Hepatocyte (in vitro differentiated cells): ENCODE data around the gene ACTL10. TPM values are rescaled to one million over a fixed set of nuclear protein-coding genes. Genes with fewer than 3 reads are reported as not detected.

Experiments used
- DNase-seq: peaks from one replicate; pipeline ENCODE4 v3.0.0-alpha.2; 2016; ENCODE audit warnings: low spot score
- H2AFZ ChIP-seq: fragments of 200-600 bp; sonication (generic); 2 replicates; pipeline ENCODE4 v1.6.0; 2016; ENCODE audit warnings: antibody characterized with exemption, mild to moderate bottlenecking
- H3K27ac ChIP-seq: fragments of 200-600 bp; sonication (generic); 2 replicates; pipeline ENCODE4 v1.5.1; 2016; ENCODE audit warnings: mild to moderate bottlenecking
- H3K27me3 ChIP-seq: fragments of 200-600 bp; sonication (generic); 2 replicates; pipeline ENCODE4 v1.6.1; 2016
- H3K36me3 ChIP-seq: fragments of 200-600 bp; sonication (generic); replicated peaks from 2 replicates; pipeline ENCODE4 v1.5.1; 2016; ENCODE audit warnings: low read depth; ENCODE audit not compliant: insufficient read depth
- H3K4me1 ChIP-seq: fragments of 200-600 bp; sonication (generic); 2 replicates; pipeline ENCODE4 v1.5.1; 2016; ENCODE audit warnings: mild to moderate bottlenecking, moderate library complexity; ENCODE audit not compliant: insufficient read depth
- H3K4me2 ChIP-seq: fragments of 200-600 bp; sonication (generic); 2 replicates; pipeline ENCODE4 v1.6.0; 2016
- H3K4me3 ChIP-seq: fragments of 200-600 bp; sonication (generic); 2 replicates; pipeline ENCODE4 v1.5.1; 2016; ENCODE audit warnings: mild to moderate bottlenecking
- H3K79me2 ChIP-seq: fragments of 200-600 bp; sonication (generic); 2 replicates; pipeline ENCODE4 v1.6.0; 2017; ENCODE audit warnings: mild to moderate bottlenecking
- H3K9me2 ChIP-seq: fragments of 200-600 bp; sonication (generic); replicated peaks from 2 replicates; pipeline ENCODE4 v1.6.0; 2017; ENCODE audit warnings: mild to moderate bottlenecking; ENCODE audit not compliant: insufficient read depth
- H3K9me3 ChIP-seq: fragments of 200-600 bp; sonication (generic); 2 replicates; pipeline ENCODE4 v1.5.1; 2016; ENCODE audit warnings: low read depth, mild to moderate bottlenecking
- H4K20me1 ChIP-seq: fragments of 200-600 bp; sonication (generic); 2 replicates; pipeline ENCODE4 v1.6.0; 2016; ENCODE audit warnings: mild to moderate bottlenecking; ENCODE audit not compliant: insufficient read depth, poor library complexity, severe bottlenecking
- EZH2 ChIP-seq: fragments of 200-600 bp; sonication (generic); IDR thresholded peaks from 2 replicates; pipeline ENCODE4 v1.6.1; 2016; ENCODE audit warnings: antibody characterized with exemption, mild to moderate bottlenecking, borderline replicate concordance
- EZH2phosphoT487 ChIP-seq: fragments of 200-600 bp; sonication (generic); IDR thresholded peaks from one replicate; pipeline ENCODE4 v1.6.1; 2018; ENCODE audit warnings: antibody characterized with exemption, mild to moderate bottlenecking, low read depth, moderate library complexity; ENCODE audit not compliant: unreplicated experiment, severe bottlenecking
- WGBS: methylation state at CpG from one replicate; pipeline ENCODE4 v1.1.6; 2016; ENCODE audit warnings: low lambda C conversion rate; ENCODE audit errors: missing lambda C conversion rate; 5-methylcytosine and 5-hydroxymethylcytosine counted together
- polyA plus RNA-seq: library from polyadenylated mRNA; unstranded; fragments of >200 nt; fragmentation: Nextera tagmentation; extraction: Ambion mirVana; gene quantifications from 2 replicates; pipeline ENCODE4 v1.2.1, GENCODE V29; 2016
- total RNA-seq: library from RNA; depleted of rRNA; stranded (reverse); fragments of >200 nt; gene quantifications from 2 replicates; pipeline ENCODE4 v1.2.3, GENCODE V29; 2014
- TF ChIP-seq, protein P1 (sequence below): fragments of 200-600 bp; sonication (generic); IDR thresholded peaks from 2 replicates; pipeline ENCODE4 v1.5.1; 2016; ENCODE audit warnings: antibody characterized with exemption, mild to moderate bottlenecking; ENCODE audit not compliant: poor library complexity

The ACTL10 gene
- total and polyA plus RNA-seq, 2 experiments from 2014 or later: 0.17 to 2.6 TPM

DNA sequence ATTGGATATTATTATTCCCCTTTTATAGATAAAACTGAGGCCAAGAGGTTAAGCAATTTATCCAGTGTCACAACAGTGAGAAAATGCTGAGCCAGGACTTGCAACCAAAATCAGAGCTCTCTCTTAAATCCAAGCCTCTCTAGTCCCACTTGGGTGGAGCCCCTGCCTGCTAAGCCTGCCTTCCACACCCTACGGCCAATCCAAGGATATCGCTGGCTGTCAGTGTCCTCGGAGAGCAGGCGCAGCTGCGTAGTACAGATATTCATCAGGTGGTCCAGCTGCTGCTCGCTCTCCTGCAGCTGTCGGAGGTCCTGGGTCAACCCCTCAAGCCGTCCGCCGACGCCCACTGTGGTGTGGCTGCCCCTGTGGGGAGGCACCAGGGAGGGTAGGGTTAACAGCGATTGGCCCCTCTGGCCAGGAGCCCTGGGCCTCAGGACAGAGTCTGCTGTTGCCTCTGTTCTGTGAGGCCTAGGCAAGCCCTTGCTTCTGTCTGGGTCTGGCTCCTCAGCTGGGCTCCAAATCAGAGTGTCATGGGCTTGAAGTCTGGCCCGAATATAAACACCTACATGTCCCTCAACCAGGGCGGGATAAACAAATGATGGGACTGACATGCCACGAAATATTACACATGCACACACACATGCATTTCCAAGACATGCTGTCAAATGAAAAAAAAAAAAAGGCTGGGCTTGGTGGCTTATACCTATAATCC, 11.4 kb downstream of the ACTL10 start:
- no peaks in the 10 kb centered on the region for H3K36me3 ChIP-seq
- H3K4me3 ChIP-seq: no peak overlapping the region
- H4K20me1 ChIP-seq: no peaks in the 10 kb centered on the region
- DNase-seq: no peak
- H3K4me2 ChIP-seq: no peak overlapping the region
- no peaks in the 10 kb centered on the region for H3K9me3 ChIP-seq
- no peaks in the 10 kb centered on the region for H3K9me2 ChIP-seq
- no peaks in the 10 kb centered on the region for H3K27me3 ChIP-seq
- peaks cover 22% of the 10 kb centered on the region for H3K4me1 ChIP-seq
- WGBS: 94% methylated on average over 15 of the region's 15 CpGs
- no peak overlapping the region for H3K27ac ChIP-seq
- no peak for TF ChIP-seq EZH2
- TF ChIP-seq EZH2phosphoT487: no peak
- TF ChIP-seq, protein P1, sequence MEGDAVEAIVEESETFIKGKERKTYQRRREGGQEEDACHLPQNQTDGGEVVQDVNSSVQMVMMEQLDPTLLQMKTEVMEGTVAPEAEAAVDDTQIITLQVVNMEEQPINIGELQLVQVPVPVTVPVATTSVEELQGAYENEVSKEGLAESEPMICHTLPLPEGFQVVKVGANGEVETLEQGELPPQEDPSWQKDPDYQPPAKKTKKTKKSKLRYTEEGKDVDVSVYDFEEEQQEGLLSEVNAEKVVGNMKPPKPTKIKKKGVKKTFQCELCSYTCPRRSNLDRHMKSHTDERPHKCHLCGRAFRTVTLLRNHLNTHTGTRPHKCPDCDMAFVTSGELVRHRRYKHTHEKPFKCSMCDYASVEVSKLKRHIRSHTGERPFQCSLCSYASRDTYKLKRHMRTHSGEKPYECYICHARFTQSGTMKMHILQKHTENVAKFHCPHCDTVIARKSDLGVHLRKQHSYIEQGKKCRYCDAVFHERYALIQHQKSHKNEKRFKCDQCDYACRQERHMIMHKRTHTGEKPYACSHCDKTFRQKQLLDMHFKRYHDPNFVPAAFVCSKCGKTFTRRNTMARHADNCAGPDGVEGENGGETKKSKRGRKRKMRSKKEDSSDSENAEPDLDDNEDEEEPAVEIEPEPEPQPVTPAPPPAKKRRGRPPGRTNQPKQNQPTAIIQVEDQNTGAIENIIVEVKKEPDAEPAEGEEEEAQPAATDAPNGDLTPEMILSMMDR: no peak
- H3K79me2 ChIP-seq: peaks cover 20% of the 10 kb centered on the region
- H2AFZ ChIP-seq: no peak overlapping the region

DNA sequence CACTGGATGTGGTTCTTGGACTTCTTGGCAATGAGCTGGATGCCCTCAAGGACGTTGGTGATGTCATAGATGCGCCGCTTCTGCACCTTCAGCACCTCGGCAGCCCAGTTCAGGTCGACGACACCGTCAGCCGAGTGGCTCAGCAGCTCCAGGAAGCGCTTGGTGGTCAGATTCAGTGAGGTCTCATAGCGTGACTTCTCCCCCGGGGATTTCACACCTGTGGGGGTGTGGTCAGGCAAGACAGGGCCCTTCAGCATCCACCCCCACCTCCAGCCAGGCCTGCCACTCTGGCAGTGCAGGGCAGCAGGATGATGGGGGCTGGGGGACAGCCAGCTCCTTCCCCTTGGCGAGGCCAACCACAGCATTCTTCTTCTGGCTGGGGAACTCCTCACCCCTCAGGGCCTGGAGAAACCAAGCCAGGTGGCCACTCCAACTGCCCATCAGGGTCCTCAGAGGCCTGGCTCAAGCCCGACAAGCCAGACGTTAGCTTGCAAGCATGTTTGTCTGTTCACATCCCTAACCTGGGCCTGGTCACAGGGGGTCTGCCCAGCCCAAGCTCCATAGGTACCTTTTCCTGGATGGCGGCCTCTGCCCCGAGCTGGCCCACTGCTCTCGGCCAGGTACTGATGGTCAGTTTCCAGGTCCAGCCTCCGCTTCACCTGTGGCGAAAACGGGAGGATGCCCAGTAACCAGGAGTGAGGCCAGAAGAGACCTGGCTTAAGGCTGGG, 13.2 kb downstream of the ACTL10 start:
- TF ChIP-seq EZH2phosphoT487: no peak
- TF ChIP-seq, protein P1: no peak
- no peak for TF ChIP-seq EZH2
- Histone ChIP-seq H3K4me3 (no peak overlapping the region), H3K27ac (no peak overlapping the region), H3K4me1 (peaks cover 12% of the 10 kb centered on the region), H2AFZ (no peak overlapping the region), H3K9me2 (no peaks in the 10 kb centered on the region), H3K4me2 (no peak overlapping the region), H3K9me3 (no peaks in the 10 kb centered on the region), H3K36me3 (no peaks in the 10 kb centered on the region), H3K79me2 (peaks cover 27% of the 10 kb centered on the region), H4K20me1 (no peaks in the 10 kb centered on the region), H3K27me3 (no peaks in the 10 kb centered on the region)
- no peak for DNase-seq
- WGBS: 92% methylated on average over 20 of the region's 20 CpGs

GRCh38 chr20:33680686-33681085, 13.9 kb downstream of the ACTL10 start:
- Histone ChIP-seq H3K79me2 (peaks cover 30% of the 10 kb centered on the region), H3K4me3 (no peak overlapping the region), H3K9me3 (no peaks in the 10 kb centered on the region), H4K20me1 (no peaks in the 10 kb centered on the region), H2AFZ (no peak overlapping the region), H3K36me3 (no peaks in the 10 kb centered on the region), H3K9me2 (no peaks in the 10 kb centered on the region), H3K4me1 (peaks cover 11% of the 10 kb centered on the region), H3K27me3 (no peaks in the 10 kb centered on the region), H3K27ac (no peak overlapping the region), H3K4me2 (no peak overlapping the region)
- no peak for DNase-seq
- TF ChIP-seq, protein P1: no peak
- no peak for TF ChIP-seq EZH2phosphoT487
- TF ChIP-seq EZH2: no peak
- WGBS: 92% methylated on average over 2 of the region's 2 CpGs
